Mesenchymal stem cell (in vitro differentiated cells and primary cell): ENCODE measurements around the gene STN1.

Experiments
- DNase-seq: peaks from one replicate; pipeline ENCODE4 v3.0.0-alpha.2; 2013
- H2AFZ ChIP-seq: one replicate; pipeline ENCODE4 v1.6.1; 2013; ENCODE audit warnings: low read depth, mild to moderate bottlenecking, control low read depth, inconsistent platforms, low read length, moderate library complexity
- H2AK5ac ChIP-seq: 2 replicates; pipeline ENCODE4 v1.6.1; 2013; ENCODE audit warnings: low read length, moderate library complexity, mild to moderate bottlenecking, inconsistent platforms; ENCODE audit not compliant: severe bottlenecking
- H2BK120ac ChIP-seq: one replicate; pipeline ENCODE4 v1.6.1; 2013; ENCODE audit warnings: low read depth, mild to moderate bottlenecking, inconsistent platforms, low read length, moderate library complexity
- H2BK12ac ChIP-seq, 2 experiments: one replicate each; pipeline ENCODE4 v1.6.1; 2013; ENCODE audit warnings: inconsistent platforms in 2 of 2, low read length in 2 of 2, mild to moderate bottlenecking in 2 of 2, moderate library complexity in 2 of 2, control low read depth in 1 of 2
- H2BK15ac ChIP-seq: one replicate; pipeline ENCODE4 v1.6.1; 2013; ENCODE audit warnings: mild to moderate bottlenecking, low read depth, inconsistent platforms; ENCODE audit not compliant: poor library complexity, severe bottlenecking
- H2BK5ac ChIP-seq: 2 replicates; pipeline ENCODE4 v1.6.1; 2013; ENCODE audit warnings: low read depth, mild to moderate bottlenecking, low read length, control low read depth, inconsistent platforms; ENCODE audit not compliant: poor library complexity, severe bottlenecking
- H3K14ac ChIP-seq, 2 experiments: one replicate each; pipeline ENCODE4 v1.6.1; 2013; ENCODE audit warnings: inconsistent platforms in 2 of 2, low read length in 2 of 2, control low read depth in 1 of 2, mild to moderate bottlenecking in 1 of 2, moderate library complexity in 1 of 2
- H3K18ac ChIP-seq, 2 experiments: one replicate each; pipeline ENCODE4 v1.6.1; 2013; ENCODE audit warnings: inconsistent platforms in 2 of 2, low read length in 2 of 2, control low read depth in 1 of 2, low read depth in 1 of 2, mild to moderate bottlenecking in 1 of 2
- H3K23ac ChIP-seq, 2 experiments: one replicate each; pipeline ENCODE4 v1.6.1; 2013; ENCODE audit warnings: inconsistent platforms in 2 of 2, low read length in 2 of 2, mild to moderate bottlenecking in 2 of 2, moderate library complexity in 2 of 2, control low read depth in 1 of 2
- H3K27ac ChIP-seq: 2 replicates; pipeline ENCODE4 v1.5.1; 2013; ENCODE audit warnings: mild to moderate bottlenecking, moderate library complexity, low read length, control low read depth, inconsistent platforms; ENCODE audit not compliant: poor library complexity, severe bottlenecking
- H3K27me3 ChIP-seq, 2 experiments: 2 replicates each; pipeline versions ENCODE4 v1.6.1 to v1.7.0; 2013; ENCODE audit warnings: low read length in 2 of 2, mild to moderate bottlenecking in 2 of 2, moderate library complexity in 2 of 2, control low read depth in 1 of 2, inconsistent platforms in 1 of 2; ENCODE audit not compliant: control insufficient read depth in 1 of 2, insufficient read depth in 1 of 2
- H3K36me3 ChIP-seq, 2 experiments: 2 replicates each; pipeline versions ENCODE4 v1.6.1 to v1.7.0; 2013; ENCODE audit warnings: low read length in 2 of 2, control low read depth in 1 of 2, inconsistent platforms in 1 of 2, low read depth in 1 of 2, mild to moderate bottlenecking in 1 of 2; ENCODE audit not compliant: insufficient read depth in 2 of 2, control insufficient read depth in 1 of 2
- H3K4ac ChIP-seq, 2 experiments: one replicate each; pipeline ENCODE4 v1.6.1; 2013; ENCODE audit warnings: inconsistent platforms in 2 of 2, low read length in 2 of 2, mild to moderate bottlenecking in 2 of 2, moderate library complexity in 2 of 2, control low read depth in 1 of 2, low read depth in 1 of 2
- H3K4me1 ChIP-seq: 2 replicates; pipeline ENCODE4 v1.6.1; 2013; ENCODE audit warnings: low read depth, low read length, control low read depth; ENCODE audit not compliant: control insufficient read depth, insufficient read depth
- H3K4me2 ChIP-seq: 2 replicates; pipeline ENCODE4 v1.6.1; 2013; ENCODE audit warnings: low read length, mild to moderate bottlenecking, inconsistent platforms; ENCODE audit not compliant: poor library complexity, severe bottlenecking
- H3K4me3 ChIP-seq, 2 experiments: 2 replicates each; pipeline versions ENCODE4 v1.5.1 to v1.7.0; 2013; ENCODE audit warnings: low read length in 2 of 2, mild to moderate bottlenecking in 2 of 2, control low read depth in 1 of 2, low read depth in 1 of 2; ENCODE audit not compliant: insufficient read depth in 1 of 2
- H3K79me1 ChIP-seq: replicated peaks from 2 replicates; pipeline ENCODE4 v1.6.1; 2013; ENCODE audit warnings: mild to moderate bottlenecking, control low read depth, low read length, inconsistent platforms; ENCODE audit not compliant: poor library complexity, severe bottlenecking
- H3K9ac ChIP-seq: 2 replicates; pipeline ENCODE4 v1.7.0; 2013; ENCODE audit warnings: mild to moderate bottlenecking, low read length, moderate library complexity
- H3K9me3 ChIP-seq: 2 replicates; pipeline ENCODE4 v1.7.0; 2013; ENCODE audit warnings: mild to moderate bottlenecking, low read length; ENCODE audit not compliant: control insufficient read depth
- H4K8ac ChIP-seq: one replicate; pipeline ENCODE4 v1.6.1; 2013; ENCODE audit warnings: inconsistent platforms, mild to moderate bottlenecking, low read length, moderate library complexity
- H4K91ac ChIP-seq: one replicate; pipeline ENCODE4 v1.6.1; 2013; ENCODE audit warnings: mild to moderate bottlenecking, low read length, inconsistent platforms
- WGBS: methylation state at CpG from one replicate; pipeline ENCODE4 v1.1.7; 2013; ENCODE audit warnings: mixed read lengths; 5-methylcytosine and 5-hydroxymethylcytosine counted together

STN1 gene

DNA sequence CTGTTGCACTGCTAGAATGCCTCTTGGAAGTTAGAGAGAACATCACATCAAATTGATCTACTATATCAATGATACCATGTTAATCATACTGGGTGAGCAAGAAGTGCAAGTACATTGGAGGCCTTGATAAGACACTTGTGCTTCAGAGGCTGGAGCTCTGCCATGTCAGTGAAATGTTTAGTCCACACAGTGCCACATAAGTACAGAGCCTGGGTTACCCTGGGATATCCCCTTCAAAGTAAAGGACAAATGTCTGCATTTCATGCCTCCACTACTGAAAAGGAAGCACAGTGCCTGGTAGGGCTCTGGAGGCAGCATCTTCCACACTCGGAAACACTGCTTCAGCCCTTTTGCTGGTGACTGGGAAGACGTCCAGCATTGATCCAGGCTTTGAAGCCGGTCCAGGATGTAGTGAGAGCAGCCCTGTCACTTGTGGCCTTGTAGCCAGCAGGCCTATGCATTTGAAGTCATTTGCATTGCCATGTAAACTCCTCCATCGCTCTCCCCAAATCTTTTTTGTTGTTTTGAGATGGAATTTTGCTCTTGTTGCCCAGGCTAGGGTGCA is 15.7 kb upstream of the STN1 start:
- Histone ChIP-seq H3K27ac (no peak overlapping the region), H3K18ac (no peak overlapping the region), H2BK5ac (no peak overlapping the region), H4K91ac (no peak overlapping the region), H3K4ac (no peak overlapping the region), H2AFZ (no peak overlapping the region), H2BK12ac (no peak overlapping the region), H3K23ac (no peak overlapping the region), H3K9me3 (no peaks in the 10 kb centered on the region), H2BK15ac (peak overlapping the region; percentile 13), H3K4me1 (peaks cover 3% of the 10 kb centered on the region), H2AK5ac (no peak overlapping the region), H3K4me3 (no peak overlapping the region), H2BK120ac (no peak overlapping the region), H3K79me1 (no peaks in the 10 kb centered on the region), H3K14ac (no peak overlapping the region), H3K36me3 (no peaks in the 10 kb centered on the region), H3K4me2 (no peak overlapping the region), H3K27me3 (no peaks in the 10 kb centered on the region), H4K8ac (no peak overlapping the region), H3K9ac (no peak overlapping the region)
- DNase-seq = no peak
- 96% methylated on average over 4 of the region's 4 CpGs for WGBS

DNA sequence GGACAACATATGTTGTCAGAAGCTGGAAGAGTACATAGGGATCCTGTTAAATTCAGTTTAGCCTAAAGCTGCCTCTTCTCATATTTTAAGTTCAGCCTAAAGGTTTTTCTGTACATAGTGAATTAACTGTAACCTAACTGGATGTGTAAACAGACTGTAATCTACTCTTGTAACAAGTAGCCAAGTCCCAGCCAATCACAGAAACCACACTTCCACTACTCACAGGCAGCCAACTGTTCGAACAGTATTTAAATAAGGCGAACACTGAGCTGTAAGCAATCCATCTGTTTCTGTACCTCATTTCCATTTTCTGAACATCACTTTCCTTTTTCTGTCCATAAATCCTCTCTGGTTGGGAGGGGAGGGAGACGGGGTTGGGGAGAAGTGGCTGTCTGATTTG is 15.0 kb upstream of the STN1 start:
- Histone ChIP-seq H4K8ac (no peak overlapping the region), H2AK5ac (no peak overlapping the region), H3K9me3 (no peaks in the 10 kb centered on the region), H2BK120ac (no peak overlapping the region), H3K79me1 (no peaks in the 10 kb centered on the region), H2BK5ac (no peak overlapping the region), H2BK12ac (no peak overlapping the region), H3K14ac (no peak overlapping the region), H3K9ac (no peak overlapping the region), H2BK15ac (no peak overlapping the region), H3K4me2 (no peak overlapping the region), H3K27ac (no peak overlapping the region), H4K91ac (no peak overlapping the region), H3K18ac (no peak overlapping the region), H2AFZ (no peak overlapping the region), H3K4me3 (no peak overlapping the region), H3K27me3 (no peaks in the 10 kb centered on the region), H3K36me3 (no peaks in the 10 kb centered on the region), H3K4me1 (peaks cover 3% of the 10 kb centered on the region), H3K23ac (no peak overlapping the region), H3K4ac (no peak overlapping the region)
- DNase-seq = no peak
- WGBS = no CpG with 5 or more reads among the region's 3 CpGs

DNA sequence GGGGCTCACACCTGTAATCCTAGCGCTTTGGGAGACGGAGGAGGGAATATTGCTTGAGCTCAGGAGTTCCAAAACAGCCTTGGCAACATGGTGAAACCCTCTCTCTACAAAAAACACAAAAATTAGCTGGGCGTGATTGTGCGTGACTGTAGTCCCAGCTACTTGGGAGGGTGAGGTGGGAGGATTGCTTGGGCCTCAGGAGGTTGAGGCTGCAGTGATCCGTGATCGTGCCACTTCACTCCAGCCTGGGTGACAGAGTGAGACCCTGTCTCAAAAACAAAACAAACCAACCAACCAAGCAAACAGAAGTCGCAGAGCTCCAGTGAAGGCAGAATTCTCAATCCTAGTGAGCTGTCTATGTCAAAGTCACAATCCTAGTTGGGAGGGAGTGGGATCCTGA is 14.3 kb upstream of the STN1 start:
- Histone ChIP-seq H3K4ac (no peak overlapping the region), H2BK15ac (no peak overlapping the region), H3K9me3 (no peaks in the 10 kb centered on the region), H4K91ac (no peak overlapping the region), H3K79me1 (no peaks in the 10 kb centered on the region), H3K4me1 (peaks cover 3% of the 10 kb centered on the region), H2BK5ac (no peak overlapping the region), H2BK12ac (no peak overlapping the region), H2AK5ac (no peak overlapping the region), H3K4me3 (no peak overlapping the region), H3K14ac (no peak overlapping the region), H2AFZ (no peak overlapping the region), H3K4me2 (no peak overlapping the region), H2BK120ac (no peak overlapping the region), H3K18ac (no peak overlapping the region), H4K8ac (no peak overlapping the region), H3K36me3 (no peaks in the 10 kb centered on the region), H3K9ac (no peak overlapping the region), H3K27me3 (no peaks in the 10 kb centered on the region), H3K27ac (no peak overlapping the region), H3K23ac (peak overlapping the region in 1 of 2 experiments; percentile 57)
- DNase-seq = no peak
- 95% methylated on average over 5 of the region's 7 CpGs for WGBS

DNA sequence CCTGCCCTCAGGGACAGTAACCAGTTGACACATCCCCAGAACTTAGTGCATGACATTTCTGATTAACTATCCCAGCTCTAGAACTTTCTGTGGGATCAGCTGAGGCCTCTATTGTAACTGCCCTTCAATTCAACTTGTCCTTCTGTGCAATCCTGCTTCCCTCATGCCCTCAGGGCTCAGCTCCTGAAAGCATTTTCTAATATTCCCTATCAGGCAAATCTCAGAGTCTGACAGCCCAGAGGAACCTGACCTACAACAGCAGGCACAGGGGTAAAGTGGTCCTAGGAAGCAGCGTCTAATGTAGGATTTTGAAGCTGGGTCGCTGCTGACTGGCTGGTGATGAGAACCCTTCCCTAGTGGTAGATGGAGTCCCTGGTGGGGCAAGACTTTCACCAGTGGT is 13.6 kb upstream of the STN1 start:
- no peak overlapping the region for H2BK12ac ChIP-seq
- H2BK120ac ChIP-seq = no peak overlapping the region
- H2AFZ ChIP-seq = no peak overlapping the region
- 97% methylated on average over 2 of the region's 2 CpGs for WGBS
- H4K8ac ChIP-seq = no peak overlapping the region
- no peak overlapping the region for H3K9ac ChIP-seq
- no peak overlapping the region for H3K4me3 ChIP-seq
- H3K4me1 ChIP-seq = peaks cover 3% of the 10 kb centered on the region
- H3K79me1 ChIP-seq = no peaks in the 10 kb centered on the region
- H3K27me3 ChIP-seq = no peaks in the 10 kb centered on the region
- H3K4me2 ChIP-seq = no peak overlapping the region
- no peak overlapping the region for H3K27ac ChIP-seq
- H2AK5ac ChIP-seq = no peak overlapping the region
- H3K18ac ChIP-seq = no peak overlapping the region
- no peak overlapping the region for H3K14ac ChIP-seq
- H2BK5ac ChIP-seq = no peak overlapping the region
- no peak overlapping the region for H3K4ac ChIP-seq
- H4K91ac ChIP-seq = no peak overlapping the region
- DNase-seq = no peak
- no peaks in the 10 kb centered on the region for H3K36me3 ChIP-seq
- no peak overlapping the region for H2BK15ac ChIP-seq
- no peaks in the 10 kb centered on the region for H3K9me3 ChIP-seq
- H3K23ac ChIP-seq = no peak overlapping the region
